ENCODE data around the gene BBS9.
"Not testable (repeated sequence)": the region's sequence is repeated elsewhere in the genome, so short reads cannot be mapped to it uniquely, and the experiment has no call there.

The BBS9 gene

GRCh38 chr7:33286501-33286900 lies 157.1 kb downstream of the BBS9 start:
- H3K4me3 ChIP-seq (ENCODE audit: low read depth, low read length) = no peak overlapping the region
- no peak for TF ChIP-seq CTCF (IDR thresholded peaks at IDR 0.05; ENCODE audit: control insufficient read depth, extremely low read depth, insufficient read depth)
- no peak for DNase-seq (ENCODE audit: low read depth)

GRCh38 chr7:33287738-33288137 lies 158.4 kb downstream of the BBS9 start:
- no peak for TF ChIP-seq CTCF (IDR thresholded peaks at IDR 0.05; ENCODE audit: control insufficient read depth, extremely low read depth, insufficient read depth)
- DNase-seq (ENCODE audit: low read depth) = no peak
- H3K4me3 ChIP-seq (ENCODE audit: low read depth, low read length) = no peak overlapping the region

- no peak for DNase-seq (ENCODE audit: low read depth)
- TF ChIP-seq CTCF (IDR thresholded peaks at IDR 0.05; ENCODE audit: control insufficient read depth, extremely low read depth, insufficient read depth) = no peak
- no peak overlapping the region for H3K4me3 ChIP-seq (ENCODE audit: low read depth, low read length)
These were observed 169.5 kb downstream of the BBS9 start for GRCh38 chr7:33298848-33299247.

GRCh38 chr7:33299425-33299824 lies 170.1 kb downstream of the BBS9 start:
- TF ChIP-seq CTCF (IDR thresholded peaks at IDR 0.05; ENCODE audit: control insufficient read depth, extremely low read depth, insufficient read depth) = no peak
- DNase-seq (ENCODE audit: low read depth) = no peak
- no peak overlapping the region for H3K4me3 ChIP-seq (ENCODE audit: low read depth, low read length)

- DNase-seq (ENCODE audit: low read depth) = no peak
- no peak for TF ChIP-seq CTCF (IDR thresholded peaks at IDR 0.05; ENCODE audit: control insufficient read depth, extremely low read depth, insufficient read depth)
- H3K4me3 ChIP-seq (ENCODE audit: low read depth, low read length) = no peak overlapping the region
These were observed 170.8 kb downstream of the BBS9 start for GRCh38 chr7:33300131-33300530.

- TF ChIP-seq CTCF (IDR thresholded peaks at IDR 0.05; ENCODE audit: control insufficient read depth, extremely low read depth, insufficient read depth) = no peak
- no peak for DNase-seq (ENCODE audit: low read depth)
- no peak overlapping the region for H3K4me3 ChIP-seq (ENCODE audit: low read depth, low read length)
These were observed 171.4 kb downstream of the BBS9 start for GRCh38 chr7:33300742-33301141.

GRCh38 chr7:33303978-33304557 lies 174.7 kb downstream of the BBS9 start:
- not testable (repeated sequence) for H3K4me3 ChIP-seq (ENCODE audit: low read depth, low read length); DNase-seq (ENCODE audit: low read depth)

Data from LNCaP clone FGC (cell line).